Measurements from ENCODE around the gene COL10A1.

Gene COL10A1

DNA sequence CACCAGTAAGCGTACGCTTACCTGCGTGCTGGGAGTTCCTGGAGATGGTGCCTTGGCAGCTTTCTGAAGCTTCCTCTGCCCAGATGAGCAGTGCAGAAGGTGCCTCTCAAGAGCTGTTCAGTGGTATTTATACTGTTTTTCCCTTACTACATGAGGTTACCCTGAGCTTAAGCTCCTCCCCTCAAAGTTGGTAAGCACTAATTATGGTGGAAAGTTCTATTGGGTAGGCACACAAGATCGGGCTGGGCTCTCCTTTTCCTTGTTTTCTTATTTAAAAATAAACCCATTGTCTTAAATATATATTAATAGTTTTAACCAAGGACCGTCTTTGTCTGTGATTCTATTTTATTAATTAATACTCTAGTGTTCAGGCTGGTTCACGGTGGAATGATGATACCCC, at the start of gene COL10A1:
Gene COL10A1, minus strand, starts transcription at position 101 of the 400 bp plus-strand sequence. CDS start 640 bp downstream, outside the sequence.
- no peak for DNase-seq (ENCODE audit: low read depth in 2 of 2)

DNA sequence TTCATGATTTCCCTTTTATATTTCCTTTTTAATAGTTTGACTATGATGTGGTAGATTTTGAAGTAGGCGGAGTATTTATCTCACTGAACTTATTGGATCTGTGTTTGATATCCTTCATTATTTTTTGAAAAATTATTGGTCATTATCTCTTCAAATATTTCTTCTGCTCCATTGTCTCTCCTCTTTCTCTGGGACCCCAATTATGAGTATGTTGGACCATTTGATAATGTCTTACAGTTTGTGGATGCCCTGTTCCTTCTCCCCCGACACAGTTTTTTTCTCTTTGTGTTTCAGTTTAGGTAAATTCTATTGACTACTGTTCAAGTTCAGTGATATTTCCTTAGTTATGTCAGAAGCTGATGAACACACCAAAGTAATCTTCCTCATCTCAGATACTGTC, 49.4 kb upstream of the COL10A1 start:
- DNase-seq (ENCODE audit: low read depth in 2 of 2): no peak

DNA sequence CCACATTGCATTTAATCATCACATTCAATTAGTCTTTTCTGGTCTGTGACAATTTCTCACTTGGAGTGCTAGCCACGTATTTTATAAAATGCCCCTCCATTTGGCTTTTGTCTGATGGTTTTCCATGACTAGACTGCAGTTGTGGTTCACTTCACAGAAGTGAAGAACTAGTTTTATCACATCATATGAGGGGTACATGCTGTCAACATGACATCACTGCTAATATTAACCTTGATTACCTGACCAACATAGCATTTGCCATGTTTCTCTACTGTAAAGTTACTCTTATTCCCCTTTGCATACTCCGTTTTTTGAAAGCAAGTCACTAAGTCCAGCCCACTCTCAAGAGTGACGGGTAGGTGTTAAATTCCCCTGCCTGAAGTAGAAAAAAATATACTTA, 48.0 kb upstream of the COL10A1 start:
- DNase-seq (ENCODE audit: low read depth in 2 of 2): no peak

DNA sequence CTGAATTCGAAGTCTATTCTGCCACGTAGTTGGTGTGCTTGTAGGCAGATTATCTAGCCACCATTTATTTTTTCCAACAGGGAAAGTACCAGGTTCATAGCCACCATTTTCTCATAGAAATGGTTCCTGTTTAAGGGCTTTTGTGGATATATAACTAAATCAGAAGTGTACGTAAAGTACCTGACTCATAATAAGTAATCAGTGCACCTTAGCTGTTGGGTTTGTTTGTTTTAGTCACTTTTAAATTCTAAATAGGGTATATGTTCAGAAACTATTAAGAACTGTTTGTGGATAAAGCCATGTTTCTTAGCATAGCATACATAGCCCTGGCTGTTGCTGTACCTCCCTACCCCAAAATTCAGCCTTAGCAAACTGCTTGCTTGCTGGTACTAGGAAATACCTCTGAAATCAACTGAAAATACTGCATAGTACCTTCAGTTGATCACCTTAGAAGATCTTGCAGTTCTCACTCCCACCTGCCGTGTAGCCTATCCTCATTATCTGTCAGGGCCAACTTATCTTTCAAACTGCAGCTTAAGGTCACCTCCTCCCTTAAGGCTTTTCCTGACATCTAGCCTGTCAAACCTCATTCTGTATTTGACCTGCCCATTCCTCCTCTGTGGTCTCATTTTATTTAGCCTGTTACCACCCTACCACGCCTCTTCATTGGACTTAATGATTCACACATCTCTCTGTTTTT, 44.6 kb upstream of the COL10A1 start:
- DNase-seq (ENCODE audit: low read depth in 2 of 2): no peak

DNA sequence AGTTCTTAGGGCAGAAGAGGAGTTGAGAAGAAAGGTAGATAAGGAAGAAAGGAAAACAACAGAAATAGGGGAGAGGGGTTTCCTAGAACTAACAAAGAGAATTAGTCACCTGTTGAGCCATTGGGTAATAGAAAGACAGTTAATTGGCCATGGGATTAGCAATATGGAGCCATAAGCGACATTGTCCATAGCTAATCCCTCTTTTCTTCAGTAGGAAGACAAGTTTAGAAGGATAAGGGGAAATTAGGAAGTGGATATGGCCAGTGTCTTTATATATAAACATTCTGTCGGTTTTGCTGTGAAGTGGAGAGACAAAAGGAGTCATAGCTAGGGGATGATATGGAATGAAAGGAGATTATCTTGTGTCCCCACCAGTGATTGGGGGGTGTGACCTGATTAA, 43.9 kb upstream of the COL10A1 start:
- DNase-seq (ENCODE audit: low read depth in 2 of 2): no peak

DNA sequence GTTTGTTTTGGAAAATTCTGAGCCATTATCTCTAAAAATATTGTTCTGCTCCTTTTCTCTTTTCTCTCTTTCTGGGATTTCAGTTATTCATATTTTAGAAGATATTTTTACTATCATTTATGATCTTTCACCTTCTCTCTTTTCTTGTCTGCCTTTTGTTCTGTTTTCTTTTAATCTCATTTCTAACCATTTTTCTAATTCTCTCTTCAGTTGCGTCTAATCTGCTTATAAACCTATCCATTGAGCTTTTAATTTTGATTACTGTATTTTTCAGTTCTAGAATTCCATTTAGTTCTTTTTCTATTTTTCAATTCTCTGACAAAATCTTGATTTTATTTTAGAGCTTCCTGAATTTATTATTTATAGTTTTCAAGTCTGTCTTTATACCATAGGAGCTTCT, 42.2 kb upstream of the COL10A1 start:
- no peak for DNase-seq (ENCODE audit: low read depth in 2 of 2)

DNA sequence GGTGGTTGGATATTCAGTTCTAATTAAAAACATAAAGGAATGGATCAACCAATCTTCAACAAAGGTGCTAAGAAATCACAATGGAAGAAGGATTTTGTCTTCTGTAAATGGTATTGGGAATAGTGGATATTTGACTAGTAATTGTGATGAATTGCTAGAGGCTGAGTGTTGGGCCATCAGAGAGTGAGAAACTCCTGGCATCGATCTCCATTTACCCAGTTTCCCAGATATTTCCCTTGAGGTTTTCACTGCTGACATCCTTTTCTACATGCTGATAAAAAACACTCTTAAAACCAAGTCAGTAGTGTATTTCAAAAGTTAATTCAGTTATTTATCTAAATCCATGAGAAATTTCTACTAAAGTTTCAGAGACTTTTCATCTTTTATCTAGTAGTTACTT, 40.4 kb upstream of the COL10A1 start:
- DNase-seq (ENCODE audit: low read depth in 2 of 2): no peak

DNA sequence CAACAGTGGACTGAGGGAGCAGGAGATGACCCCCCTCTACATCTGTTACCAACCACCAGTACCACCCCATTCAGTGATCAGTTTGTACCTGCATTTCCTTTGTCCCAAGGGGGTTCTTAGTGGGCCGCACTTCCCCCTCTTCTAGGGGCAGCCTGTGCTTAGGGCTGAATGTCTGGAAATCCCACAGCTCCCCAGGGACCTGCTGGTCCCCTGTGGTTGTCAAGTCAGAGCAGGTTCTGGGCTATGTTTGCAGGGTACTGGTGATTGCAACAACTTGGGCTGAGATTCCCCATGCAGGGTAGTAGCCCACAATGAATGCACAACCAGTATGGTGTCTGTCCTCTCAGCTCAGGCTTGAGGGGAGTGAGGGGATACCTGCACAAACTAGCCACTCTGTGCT, 39.7 kb upstream of the COL10A1 start:
- no peak for DNase-seq (ENCODE audit: low read depth in 2 of 2)

DNA sequence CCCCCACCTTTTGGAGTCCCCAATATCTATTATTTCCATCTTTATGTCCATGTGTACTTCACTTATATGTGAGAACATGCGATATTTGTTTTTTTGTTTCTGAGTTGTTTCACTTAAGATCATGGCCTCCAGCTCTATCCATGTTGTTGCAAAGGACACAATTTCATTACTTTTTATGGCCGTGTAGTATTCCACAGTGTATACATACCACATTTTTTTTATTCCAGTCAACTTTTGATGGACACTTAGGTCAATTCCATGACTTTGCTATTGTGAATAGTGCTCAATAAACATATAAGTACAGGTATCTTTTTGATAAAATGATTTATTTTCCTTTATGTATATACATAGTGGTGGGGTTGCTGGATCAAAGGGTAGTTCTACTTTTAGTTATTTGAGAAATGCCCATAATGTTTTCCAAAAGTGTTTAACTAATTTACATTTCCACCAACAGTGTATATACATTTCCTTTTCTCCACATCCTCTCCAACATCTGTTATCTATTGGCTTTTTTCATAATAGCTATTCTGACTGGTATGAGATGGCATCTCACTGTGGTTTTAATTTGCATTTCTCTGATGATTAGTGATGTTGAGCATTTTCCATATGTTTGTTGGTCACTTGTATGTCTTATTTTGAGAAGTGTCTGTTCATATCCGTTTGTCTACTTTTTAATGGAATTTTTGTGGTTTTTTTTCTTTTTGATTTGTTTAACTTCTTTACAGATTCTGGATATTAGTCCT, 34.0 kb upstream of the COL10A1 start:
- no peak for DNase-seq (ENCODE audit: low read depth in 2 of 2)

DNA sequence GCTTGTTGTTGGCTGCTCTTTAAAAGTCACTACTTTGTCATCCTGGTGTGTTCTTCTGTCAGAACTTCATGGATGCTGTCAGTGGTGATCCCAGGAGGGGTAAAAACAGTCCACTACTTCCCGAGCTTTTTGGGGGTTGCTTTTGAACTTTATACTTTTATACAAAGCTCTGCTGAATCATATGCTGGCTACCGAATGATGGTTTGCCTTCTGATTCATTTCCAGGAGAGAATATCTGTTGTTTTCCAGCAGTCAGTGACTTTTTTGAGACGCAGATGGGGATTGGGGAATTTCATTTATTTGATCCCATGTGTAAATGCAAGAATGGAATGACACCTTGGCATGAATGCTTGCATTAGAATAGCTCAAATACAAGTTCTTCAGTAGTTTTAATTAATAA, 32.7 kb upstream of the COL10A1 start:
- DNase-seq (ENCODE audit: low read depth in 2 of 2): no peak

DNA sequence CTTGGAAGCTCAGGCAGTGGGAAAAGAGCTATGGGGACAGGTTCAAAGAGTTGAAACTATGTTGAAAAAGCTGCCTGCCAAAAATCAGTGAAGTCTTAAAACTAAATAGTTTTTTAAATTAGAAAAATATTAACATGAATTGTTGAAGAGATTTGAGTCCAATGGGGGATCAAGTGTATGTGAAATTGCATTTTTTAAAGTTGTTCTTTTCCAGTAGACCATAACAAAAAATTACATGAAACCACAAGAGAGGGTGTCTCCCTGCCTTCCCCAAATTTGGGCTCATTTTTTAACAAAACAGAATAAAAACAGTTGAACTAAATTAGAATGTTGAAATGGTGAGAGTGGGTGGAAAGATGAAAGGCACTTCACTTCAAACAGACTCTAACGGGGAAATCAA, 31.5 kb upstream of the COL10A1 start:
- no peak for DNase-seq (ENCODE audit: low read depth in 2 of 2)

DNA sequence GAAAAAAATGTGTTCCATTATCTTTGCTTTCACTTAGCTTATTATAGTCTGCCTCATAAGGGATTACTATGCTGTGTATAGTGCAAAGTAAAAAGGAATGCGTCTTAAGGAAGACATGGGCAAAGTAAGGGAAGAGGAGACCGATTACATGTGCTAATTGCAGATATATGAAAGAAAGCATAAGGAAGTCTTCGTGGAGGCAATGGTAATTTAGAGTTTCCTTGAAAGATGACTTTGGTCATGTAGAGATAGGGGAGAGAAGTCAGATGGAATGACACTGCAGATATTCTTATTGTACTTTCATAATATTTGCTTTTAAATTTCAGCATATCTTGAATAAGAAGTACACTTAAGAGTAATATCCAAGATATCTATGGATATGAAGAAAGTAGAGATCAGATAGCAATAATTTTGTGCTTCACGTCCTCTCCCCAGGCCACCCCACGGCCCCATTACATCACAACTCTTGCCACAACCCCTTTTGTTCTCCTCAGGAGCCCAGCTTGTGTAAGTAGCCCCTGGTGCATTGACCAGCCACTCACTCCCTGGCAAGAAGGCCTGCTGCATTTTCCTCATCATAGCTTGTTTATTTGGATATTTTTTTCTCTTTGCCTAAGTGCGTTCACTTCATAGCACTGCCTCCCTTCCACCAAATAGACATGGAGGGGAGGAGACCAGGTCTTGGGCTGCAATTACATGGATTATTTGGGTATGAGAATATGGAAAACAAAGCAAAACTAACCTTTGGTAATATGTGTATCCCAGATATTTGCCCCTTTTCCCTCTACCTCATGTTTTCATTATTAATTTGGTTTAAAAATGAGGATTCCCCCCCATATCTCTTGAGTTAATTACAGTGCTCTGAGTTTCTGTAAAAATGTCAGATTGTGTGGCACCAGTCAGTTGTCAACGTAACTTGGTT, 30.7 kb upstream of the COL10A1 start:
- no peak for DNase-seq (ENCODE audit: low read depth in 2 of 2)

DNA sequence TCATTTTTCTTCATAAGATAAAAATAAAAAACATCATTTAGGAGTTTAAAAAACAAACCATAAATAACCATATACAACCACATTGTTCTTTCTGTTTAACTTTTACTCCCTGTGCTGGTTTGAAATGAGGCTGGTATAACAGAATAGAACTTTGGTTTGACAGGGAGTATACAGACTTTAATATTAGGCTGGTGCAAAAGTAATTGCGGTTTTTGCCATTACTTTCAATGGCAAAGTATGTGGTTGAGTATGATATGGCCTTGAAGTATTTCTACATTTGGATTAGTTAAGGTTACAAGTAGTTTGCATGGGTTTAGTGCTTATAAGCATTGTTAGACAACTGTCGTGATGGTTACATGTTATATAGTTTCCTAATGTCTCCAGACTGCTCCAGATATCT, 29.0 kb upstream of the COL10A1 start:
- DNase-seq (ENCODE audit: low read depth in 2 of 2): no peak

DNA sequence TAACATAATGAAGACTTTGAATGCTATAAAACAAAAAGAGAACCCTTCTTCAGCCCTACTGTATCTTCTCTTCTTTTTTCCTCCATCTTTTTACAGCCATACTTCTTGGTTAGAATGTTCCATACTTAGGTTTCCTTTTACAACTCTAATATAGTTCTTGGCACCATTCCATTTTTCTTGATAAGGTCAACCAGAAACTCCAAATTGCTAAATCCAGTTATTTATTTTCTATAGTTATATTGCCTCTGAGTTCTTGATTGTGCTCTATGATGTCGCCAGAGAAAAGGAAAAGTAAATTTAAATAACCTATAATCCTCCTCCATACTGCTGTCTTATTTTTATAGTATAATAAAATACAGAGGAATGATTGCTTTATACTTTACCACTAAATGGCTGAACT, 26.7 kb upstream of the COL10A1 start:
- DNase-seq (ENCODE audit: low read depth in 2 of 2): no peak

DNA sequence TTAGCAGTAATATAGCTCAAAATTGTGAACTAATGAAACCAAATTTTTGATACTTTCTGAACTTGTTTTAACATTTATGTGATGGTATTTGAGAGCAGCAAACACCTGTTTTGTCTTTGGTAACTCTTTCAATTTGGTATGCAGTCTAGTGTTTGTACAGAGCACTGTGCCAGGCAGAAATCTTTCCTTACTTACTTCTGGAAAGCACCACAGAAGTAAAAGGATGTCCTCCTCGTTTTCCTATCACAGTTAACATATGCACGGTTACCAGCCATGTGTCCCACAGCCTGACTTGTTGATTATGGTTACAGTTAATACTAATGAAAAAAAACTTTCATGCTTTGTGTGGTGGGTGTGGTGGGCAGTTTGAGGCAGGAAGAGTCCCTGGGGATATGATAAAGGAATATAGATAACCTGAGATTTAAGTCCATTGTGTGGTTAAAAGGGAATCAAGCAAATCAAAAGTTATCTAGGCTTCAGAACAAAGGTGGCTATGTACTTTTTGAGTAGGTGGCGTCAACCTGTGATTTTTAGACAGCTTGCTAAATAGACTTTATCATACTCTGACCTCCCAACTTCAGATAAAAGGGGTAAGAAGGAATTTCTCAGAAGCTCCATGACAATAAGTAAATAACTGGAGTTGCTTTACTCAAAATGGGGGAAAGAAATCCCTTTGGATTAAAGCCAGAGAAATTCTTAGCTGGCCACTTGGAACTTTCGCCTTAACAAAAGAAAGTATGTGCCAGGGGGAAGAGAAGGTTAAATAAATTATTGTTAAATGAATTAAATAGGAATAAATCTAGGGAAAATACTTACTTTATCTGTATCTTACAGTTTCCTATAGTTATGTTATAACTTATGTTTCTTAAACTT, 20.1 kb upstream of the COL10A1 start:
- DNase-seq (ENCODE audit: low read depth in 2 of 2): no peak

DNA sequence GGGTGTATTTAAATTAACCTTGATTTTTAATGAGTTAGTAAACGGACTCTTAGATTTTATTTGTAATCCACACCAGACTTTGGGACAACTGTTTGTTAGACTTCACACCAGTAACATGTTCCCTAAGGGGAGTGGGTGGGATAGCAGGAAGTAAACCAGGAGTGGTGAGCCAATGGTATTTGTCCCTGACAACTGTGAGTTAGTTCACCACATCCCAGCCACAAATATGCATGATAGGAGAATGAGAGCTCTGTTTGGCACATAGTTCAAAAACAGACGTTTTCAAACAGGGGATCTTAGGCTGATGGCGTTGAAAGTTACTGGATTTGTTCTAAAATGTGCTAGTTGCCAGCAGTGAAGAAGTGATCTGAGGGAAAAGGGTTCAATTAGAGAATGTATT, 18.7 kb upstream of the COL10A1 start:
- no peak for DNase-seq (ENCODE audit: low read depth in 2 of 2)

DNA sequence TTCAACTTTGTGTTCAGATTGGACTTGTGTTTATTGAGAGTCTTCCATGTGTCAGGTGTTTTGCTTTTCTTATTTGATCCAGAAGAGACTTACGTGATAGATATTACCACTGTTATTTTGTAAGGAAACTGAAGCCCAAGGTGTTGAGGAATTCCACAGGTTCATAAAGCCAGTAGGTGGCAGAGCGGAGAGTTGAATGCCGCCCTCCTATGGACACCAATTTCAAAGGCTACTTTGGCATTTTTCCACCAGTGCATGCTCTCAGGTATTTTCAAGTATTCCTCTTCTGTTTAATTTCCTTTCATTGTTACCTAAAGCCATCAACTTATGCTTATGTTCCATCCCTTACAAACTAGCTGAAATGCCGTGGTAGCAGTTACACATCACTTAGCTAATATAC, 14.0 kb upstream of the COL10A1 start:
- DNase-seq (ENCODE audit: low read depth in 2 of 2): no peak

DNA sequence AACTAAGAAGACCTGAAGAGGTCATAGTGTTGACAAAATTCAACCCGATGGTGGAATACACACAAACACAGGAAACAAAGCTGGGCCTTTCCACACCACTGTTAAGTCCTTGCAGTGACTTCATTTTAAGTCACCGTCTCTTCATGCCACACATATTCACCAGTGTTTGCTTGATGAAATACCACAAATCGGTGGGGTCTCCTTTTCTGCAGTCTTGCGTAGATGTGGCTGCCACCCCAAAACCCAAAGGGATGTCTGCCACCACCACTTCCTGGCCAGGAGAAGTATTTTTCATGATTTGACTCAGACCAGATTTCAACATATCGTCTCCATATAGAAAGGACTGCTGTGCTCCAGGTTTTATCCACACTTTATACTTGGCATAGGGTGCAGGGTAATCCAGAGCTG, 11.0 kb upstream of the COL10A1 start:
- no peak for DNase-seq (ENCODE audit: low read depth in 2 of 2)

DNA sequence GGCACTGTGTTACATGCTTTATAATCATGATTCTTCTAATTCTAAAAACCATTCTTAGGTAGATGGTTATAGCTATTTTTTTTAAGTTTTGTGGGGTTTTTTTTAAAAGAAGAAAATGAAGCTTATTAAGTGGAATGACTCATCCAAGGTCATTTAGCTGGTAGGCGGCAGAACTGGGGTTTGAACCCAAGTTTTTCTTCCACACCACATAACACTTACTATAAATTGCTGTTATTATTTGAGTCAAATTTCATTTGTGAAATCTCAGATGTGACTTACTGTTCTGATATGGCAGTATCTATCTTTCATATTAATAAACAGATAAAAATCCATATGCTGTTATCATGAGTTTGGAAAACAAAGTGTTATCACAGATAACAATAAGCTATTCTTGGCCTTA, 10.4 kb upstream of the COL10A1 start:
- no peak for DNase-seq (ENCODE audit: low read depth in 2 of 2)

DNA sequence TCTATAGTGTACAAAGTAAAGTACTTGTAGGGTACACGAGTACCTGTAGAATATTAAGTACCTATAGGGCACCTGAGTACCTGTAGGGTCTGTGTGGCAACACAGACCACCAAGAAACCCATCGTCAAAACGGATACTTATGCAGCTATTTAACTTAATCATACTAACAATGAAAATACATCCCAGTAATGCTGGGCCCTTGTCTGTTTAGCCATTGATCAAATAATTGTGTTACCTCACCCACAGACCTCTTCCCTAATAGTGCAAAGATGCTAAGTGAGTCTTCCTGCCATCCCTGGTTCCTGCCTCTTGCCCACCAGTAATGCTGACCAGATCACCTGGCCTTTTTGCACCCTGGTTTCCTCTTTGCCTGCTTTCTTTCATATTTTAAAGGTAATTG, 7.5 kb upstream of the COL10A1 start:
- DNase-seq (ENCODE audit: low read depth in 2 of 2): no peak

DNA sequence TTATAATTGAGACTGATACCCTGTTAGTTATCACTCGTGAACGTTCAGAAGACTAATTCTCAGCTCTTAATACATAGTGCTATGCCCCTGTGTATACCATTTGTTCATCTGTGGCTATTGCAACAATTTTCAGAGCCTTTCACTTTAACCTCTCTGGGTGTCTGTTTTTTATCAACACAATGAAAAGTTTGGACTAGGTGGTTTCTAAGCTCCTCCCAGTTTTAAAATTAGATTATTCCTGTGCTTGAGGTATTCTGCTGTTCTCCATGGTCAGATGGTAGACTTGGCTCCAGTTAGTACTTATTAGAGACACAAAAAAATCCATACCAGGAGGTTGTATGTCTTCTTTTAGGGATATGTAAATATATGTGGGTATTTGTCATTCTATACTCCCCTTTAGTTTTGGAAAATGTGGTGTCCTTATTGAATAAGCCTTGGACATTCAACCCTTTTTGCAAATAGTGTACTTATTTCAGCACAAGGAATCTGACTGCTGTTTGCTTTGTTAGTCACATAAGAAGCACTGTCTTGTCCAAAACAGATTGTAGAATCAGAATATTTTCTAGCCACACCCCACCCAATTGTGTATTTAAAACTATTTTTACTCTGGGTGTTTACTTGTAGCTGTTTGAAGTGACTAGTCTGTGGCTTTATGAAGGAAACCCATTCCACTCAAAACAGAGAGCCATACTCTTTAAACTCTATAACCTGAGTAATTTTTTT, 2.0 kb upstream of the COL10A1 start:
- no peak for DNase-seq (ENCODE audit: low read depth in 2 of 2)
